GOT3 (cell line): ENCODE measurements around the gene PTPRD.

Source experiments
- DNase-seq: peaks from one replicate; lab custom pipeline; 2025; ENCODE audit warnings: mixed read lengths; lab: John Stamatoyannopoulos, UW

The PTPRD gene

DNA sequence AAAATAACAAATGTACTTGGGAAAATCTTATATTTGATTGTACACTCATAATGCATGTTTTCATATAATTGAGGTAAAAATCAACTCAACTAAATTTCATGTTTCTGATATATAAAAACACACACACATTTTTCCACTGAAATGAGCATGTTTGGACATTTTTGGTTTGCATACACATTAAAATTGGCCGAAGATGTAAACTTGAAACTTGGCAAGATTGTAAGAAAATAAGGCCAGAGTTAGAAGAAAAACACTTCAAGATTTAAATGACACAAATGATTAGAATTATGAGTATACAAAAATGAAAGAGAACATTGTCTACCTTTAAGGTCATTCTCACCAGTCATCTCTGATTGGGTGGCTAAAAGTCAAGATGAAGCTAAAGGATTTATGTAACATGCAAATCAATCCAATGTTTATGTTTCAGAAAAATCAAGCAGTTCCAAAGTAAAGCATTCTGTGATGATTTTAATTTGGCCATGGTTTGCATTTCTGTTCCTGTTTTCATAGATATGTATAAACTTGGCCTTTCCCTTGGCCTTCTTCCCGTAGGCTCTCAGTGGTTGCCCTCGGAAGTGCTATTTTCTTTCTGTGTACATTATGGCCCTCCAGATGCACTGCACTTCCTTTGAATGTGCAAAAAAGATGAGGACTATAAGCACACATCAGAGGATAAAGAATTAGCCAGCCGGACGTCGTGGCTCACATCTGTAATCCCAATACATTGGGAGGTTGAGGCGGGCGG, 1707.9 kb downstream of the PTPRD start:
- DNase-seq, result no peak

- DNase-seq, result no peak
Measured at GRCh38 chr9:8903077-8903476, 1709.7 kb downstream of the PTPRD start.

- DNase-seq, result no peak
Measured at GRCh38 chr9:8901146-8901545, 1711.7 kb downstream of the PTPRD start.

- DNase-seq, result no peak
Measured at GRCh38 chr9:8899511-8899910, 1713.3 kb downstream of the PTPRD start.

GRCh38 chr9:8895861-8896224, 1717.0 kb downstream of the PTPRD start:
- DNase-seq, result no peak

DNA sequence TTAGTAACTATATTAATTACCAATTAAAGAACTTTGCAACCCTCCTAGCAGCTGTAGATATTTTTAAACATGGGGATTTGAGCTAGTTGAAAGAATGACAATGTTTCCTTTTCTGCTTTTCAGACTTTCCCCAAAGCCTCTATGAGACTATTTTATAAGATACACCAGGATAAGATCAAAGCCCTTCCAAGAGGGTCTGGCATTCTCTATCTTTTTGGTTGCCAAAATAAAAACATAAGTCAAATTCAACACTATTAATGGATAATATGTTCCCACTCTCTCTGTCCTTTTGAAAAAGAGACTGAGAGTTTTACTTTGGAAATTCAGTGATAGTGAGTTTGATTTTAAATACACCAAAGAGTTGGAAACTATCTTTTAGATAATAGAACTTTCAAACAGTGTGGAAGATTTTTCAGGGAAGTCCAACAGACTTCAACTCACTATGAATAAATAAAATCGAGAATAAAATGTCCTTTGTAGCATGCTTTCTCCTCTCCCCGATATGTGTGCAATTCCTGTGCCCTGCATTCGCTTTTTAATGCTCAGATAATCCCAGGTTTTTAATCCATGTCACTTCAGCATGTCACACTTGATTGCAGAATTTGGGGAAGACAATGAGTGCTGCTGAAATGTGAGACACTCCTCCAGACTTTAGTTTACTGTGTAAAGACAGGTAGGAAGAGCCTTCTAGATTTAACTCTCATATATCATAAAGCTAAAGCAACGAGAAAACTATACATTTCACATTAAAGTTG, 1717.5 kb downstream of the PTPRD start:
- DNase-seq, result no peak

GRCh38 chr9:8890695-8891094, 1722.1 kb downstream of the PTPRD start:
- no peak for DNase-seq

GRCh38 chr9:8889100-8889499, 1723.7 kb downstream of the PTPRD start:
- no peak for DNase-seq

GRCh38 chr9:8888591-8888990, 1724.2 kb downstream of the PTPRD start:
- DNase-seq, result no peak

- no peak for DNase-seq
Measured at GRCh38 chr9:8887369-8887768, 1725.4 kb downstream of the PTPRD start.

- DNase-seq, result no peak
Measured at GRCh38 chr9:8883321-8883720, 1729.5 kb downstream of the PTPRD start.

- no peak for DNase-seq
Measured at GRCh38 chr9:8880060-8880459, 1732.7 kb downstream of the PTPRD start.

DNA sequence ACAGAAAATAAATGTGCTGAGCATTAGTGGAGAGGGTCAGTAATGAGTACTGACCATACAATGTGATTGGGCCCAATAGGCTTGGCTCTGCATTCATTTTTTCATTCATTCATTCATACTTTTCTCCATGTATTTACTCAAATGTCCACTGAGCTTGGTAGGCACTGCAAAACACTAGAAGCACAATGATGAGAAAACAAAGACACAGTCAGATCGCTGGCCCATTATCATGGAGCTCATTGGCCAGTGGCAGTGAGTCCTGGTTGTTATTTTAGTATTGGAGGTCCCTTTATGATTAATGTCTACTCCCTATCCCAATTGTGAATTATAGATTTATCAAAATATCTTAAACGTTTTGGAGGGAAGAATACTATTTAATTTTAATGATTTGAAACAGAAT, 1733.5 kb downstream of the PTPRD start:
- no peak for DNase-seq

DNA sequence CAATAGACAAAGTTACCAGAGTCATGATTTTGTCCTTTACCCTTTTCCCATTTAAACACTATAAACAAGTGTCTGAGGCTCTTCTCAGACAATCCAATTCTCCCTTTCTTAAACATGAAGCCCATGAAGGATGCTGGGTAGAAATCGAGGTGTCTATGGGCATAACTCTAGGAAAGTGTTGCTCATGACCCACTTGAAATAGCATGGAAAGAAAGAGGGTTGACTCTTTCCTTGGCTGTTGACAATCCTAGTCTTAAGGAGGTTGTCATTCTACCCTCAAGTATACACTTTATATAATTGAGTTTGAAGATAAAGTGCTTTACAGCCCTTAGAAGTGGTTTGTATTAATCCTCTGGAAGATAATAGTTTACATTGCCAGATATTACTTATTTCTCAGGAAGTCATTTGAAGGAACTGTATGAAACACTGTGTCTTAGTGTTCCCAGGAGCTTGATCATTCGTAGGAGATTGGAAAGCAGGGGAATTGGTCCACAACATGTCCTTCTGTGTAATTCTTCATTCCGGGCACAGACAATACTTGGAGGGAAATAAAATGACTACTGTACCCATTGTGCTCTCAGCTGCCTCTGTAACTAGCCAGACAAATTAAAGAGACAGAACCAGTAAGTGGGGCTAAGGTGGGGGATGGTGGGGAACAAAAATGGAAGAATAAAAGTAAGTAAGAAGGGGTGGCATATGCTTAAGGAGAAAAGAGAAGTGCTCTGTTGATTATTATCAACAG, 1734.9 kb downstream of the PTPRD start:
- no peak for DNase-seq

DNA sequence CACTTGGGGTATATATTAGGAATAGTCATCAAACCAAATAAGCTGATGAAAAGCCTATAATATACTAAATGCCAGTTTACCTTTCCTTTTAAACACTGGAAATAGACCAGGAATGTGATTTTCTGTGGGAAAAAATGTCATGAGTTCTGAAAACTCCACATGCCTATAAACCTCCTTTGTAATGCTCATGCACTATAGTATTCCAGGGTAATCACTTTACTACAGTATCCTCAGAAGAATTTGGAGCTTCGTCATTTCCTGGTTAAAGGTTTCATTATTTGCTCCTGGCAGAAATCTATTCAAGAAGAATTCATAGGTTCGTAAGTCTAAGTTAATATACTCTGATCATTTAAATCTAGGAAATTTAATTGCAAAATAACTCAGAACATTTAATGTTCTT, 1736.5 kb downstream of the PTPRD start:
- no peak for DNase-seq

DNA sequence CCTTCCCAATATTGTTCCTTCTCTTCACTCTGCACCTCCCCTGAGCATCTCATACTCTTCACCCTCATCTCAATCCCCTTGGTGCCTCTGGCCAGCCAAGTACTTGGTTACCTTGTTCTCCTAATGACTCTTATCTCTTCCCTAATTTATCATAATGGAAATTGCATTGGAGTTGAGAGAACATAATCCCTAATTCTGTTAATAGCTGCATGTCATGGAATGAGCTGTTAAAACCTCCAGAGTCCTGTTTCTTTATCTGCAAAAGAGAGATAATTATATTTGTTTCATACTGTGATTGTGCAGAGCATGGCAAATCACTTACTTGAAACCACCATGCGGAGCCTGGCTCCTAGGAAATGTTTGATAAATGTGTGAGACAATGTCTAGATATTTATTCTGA, 1738.3 kb downstream of the PTPRD start:
- DNase-seq, result no peak

DNA sequence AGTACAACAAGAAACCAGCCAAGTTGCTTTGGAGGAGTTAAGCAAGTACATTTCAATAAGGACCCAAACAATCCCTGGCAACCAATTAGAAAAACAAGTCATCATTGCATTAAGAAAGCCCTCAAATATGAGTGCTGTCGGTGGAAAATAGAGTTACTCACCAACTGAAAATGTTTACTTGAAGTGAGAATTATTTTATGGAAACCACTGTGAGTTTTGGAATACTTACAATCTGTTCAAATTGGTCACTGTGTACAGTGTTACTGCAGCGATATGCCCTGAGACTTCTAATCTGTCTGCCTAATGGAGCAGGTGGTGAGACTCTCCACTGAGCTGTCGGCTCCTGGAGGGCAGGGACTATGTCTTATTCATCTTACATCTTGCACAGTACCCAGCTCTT, 1740.0 kb downstream of the PTPRD start:
- DNase-seq, result no peak

DNA sequence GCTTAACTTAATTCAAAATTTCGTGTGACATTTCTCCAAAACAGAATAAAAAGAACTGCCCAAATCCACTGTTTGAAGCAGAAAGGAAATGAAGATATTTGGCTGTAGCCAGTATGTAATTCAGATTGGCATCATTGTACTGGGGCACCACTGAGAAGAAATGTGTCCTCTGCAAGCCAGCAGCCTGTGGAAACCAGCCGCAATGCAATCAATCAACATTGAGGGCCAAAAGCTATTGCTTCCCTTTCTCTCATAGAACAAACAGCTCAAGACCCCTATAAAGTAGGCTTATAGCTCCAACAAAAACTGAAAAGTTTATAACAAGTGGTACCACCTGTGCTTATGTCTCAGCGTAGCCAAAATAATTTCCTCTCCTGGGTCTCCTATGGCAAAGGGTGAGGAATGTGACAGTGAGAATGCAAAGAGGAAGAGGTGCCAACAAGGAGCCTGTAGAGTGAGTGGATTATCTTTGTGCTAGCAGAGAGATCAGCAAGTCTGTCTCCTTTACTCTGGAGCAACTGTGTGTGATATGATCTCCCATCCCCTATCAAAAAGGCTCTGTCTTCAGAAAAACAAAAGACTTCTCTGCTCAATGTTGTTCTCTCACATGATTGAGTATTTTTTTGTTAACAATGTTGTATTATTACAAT, 1740.9 kb downstream of the PTPRD start:
- no peak for DNase-seq

- no peak for DNase-seq
Measured at GRCh38 chr9:8871396-8871795, 1741.4 kb downstream of the PTPRD start.

DNA sequence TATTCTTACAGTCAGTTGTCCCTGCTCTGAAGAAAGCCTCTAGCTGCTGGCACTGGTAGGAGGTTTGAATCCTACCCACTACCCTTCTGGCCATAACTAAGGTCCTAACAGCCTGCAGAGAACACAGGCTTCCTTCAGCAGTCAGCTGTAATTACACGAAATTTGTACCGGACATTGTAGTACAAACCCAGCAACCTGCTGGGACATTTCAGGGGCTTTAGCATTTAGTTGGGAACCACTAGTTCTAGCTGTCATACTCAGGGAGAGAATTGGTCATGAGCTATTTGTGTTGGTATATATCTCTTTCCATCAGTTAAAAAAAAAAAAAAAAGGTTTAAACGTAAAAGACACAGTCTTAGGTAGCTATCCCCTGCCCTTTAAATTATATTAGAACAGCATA, 1743.0 kb downstream of the PTPRD start:
- DNase-seq, result no peak

DNA sequence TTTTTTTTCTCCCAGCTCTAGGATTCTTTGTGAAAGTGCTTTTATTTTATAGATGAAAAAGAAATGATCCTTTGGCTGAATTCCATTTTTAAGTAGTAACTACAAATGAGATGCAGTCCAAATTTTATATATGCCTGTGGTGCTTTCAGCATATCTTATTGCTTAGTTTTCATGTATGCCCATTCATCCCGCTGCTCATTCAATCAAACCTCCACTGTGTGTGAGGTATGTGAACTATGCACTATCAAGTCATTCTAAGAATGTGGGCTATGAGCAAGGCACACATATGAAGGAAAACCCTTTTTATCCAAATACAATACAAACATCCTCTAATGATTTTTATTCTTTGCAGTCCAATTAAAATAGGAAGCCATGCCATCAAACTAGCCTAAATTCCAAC, 1744.2 kb downstream of the PTPRD start:
- no peak for DNase-seq

DNA sequence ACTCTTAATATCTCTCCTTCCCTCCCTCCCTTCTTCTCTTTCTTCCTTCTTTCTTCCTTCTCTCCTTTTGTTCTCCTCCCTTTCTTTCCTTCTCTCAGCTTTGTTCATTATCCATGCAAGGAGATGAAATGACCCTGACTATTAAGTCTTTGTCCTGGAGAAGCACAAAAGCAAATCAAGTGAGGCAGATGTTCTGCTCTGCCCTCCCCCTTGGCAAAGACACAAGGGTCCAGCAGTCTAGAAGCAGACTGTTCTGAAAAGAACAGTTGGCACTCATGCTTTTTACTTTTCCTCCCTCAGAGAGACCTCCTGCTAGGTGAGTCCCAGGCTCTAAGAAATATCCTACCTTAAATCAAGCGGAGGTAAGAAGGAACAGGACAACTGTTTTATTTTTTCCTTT, 1745.7 kb downstream of the PTPRD start:
- DNase-seq, result no peak

GRCh38 chr9:8864545-8864896, 1748.3 kb downstream of the PTPRD start:
- DNase-seq, result no peak
